ENCODE data around the gene FCRL6.

The FCRL6 gene

DNA sequence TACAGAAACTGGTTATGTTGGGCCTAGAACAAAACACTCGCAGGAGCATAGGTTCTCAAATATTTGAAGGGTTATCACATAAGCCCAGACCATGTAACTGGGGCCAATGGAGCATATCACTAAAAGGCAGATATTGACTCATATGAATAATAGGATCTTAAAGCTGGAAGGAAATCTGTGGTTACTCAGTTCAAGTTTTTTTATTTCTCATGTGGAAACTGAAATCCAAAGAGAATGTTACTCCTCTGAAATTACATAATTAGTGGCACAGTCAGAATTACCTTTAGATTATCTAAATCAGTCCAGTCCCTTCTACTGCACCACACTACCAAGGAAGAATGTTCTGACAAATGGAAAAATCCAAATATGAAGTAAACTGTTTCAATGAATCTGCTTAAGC, 36.6 kb downstream of the FCRL6 start:
- DNase-seq, result no peak

DNA sequence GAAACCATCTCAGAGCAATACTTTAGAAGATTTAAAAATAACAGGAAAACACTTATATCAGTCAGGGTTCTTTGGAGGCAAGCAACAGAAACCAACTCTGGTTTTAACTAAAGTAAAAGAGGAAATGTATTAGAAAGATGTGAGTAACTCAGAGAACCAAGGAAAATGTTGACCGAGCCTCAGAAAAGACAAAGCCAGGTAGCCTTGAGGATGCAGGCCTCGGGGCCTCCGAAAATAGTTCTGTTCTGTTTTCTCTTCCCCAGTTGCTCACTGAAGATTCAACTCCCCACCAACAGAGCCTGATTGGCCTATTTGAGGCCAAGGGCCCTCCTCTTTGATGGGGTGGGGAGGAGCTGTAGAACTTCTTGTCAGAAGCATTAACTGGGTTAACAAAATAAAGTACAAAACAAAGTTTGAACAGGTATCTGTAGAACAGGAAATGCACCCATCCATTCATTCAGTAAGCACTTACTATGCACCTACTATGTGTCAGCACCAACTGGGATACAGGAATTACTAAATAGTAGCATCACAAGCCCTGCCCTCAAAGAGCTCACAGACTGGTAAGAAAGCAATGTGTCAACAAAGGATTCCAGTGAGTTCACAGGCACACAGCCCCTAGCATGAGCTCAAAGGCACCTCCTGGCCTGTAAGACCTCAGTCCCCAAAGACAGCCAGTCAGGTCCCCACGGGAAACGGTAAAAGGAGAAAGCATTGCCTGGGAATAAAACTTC, 37.1 kb downstream of the FCRL6 start:
- no peak for DNase-seq

DNA sequence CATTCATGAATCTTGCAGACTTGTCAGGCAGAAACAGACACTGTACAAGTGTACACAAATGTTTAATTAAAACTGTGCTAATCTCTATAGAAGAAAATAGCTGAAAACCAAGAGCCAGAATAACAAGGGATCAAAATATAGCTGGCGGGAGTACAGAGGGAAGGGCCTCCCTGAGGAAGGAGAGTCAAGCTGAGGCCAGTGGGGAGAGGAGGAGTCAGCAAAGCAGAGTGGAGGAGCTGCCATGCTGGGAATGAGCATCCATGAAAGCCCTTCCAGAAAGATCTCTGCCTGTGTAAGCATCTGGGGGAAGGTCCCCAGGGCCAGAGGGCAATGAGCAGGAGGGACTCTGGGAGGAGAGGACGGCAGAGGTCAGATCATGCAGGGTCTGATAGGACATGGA, 39.6 kb downstream of the FCRL6 start:
- no peak for DNase-seq

DNA sequence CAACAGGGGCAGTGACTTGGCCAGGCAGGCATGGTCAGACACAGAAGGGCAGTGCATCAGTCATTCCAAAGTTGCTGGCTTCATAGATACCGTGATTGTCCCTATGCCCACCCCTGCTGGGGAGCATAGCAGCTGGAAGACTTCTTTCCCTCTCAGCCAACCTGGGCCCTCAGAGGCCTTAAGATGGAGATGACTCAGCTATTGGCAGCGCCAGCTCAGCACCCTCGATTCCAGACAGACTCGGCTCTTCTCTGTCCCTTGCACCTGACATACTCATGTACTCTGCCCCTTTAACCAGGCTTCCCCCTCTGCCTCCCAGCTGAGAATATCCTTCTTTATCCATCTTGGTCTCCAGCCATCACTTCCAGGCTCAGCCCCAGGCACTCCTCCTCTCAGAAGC, 41.3 kb downstream of the FCRL6 start:
- DNase-seq, result no peak

DNA sequence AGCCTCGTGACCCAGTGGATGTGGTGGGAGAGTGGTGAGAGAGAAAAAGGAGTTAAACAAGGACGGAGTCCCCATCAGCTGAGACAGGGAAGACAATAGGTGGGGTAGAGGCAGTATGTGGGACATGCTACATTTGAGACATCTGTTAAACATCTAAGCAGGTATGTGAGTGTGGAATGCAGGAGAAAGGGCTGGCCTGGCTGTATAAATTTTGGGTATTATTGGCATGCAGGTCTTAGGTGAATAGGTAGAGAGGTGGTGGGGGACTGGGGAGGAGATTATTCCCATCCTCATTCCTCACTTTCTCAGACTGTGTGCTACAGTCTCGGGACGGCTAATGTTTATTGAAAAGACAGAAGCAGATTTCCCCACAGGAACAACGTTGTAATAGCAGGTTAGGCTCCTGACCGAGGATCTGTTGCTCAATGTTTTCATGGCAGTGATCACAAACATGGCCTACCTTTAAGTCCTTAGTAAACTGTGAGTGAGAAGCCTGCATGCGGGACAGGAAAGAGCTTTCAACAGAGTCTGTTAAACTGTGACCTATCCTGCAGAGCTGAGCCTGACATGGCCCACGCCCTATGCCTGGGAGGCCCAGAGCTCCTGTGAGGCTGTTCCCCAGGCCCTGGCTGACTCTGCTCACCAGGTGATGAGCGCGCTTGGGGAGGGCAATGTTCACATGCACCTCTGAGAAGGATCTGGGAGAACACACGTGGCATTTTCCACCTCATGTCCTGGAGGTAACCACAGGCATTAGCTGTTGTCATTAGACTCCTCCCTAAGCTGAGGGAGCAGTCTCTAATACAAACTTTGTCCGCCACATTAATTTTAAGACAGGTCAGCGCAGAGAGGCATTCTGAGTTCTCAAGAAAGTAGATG, 43.8 kb downstream of the FCRL6 start:
- DNase-seq, result no peak

DNA sequence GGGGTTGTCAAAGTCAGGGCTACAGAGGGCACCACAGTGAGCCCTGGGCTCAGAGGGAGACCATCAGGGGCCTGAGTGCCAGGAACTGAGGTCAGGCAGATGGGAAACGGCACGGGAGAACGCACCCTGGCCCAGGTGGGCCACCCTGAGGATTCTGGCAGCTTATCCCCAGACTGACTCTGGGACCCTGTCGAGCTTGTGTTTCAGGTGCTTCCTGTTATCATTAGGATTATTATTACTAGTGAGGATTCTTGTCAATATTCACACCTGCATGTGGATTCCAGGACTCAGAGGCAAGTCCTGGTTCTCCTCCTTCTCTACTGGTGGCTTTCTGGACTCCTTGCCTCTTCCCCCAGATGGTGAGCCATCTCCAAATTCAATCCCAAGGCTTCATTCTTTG, 45.1 kb downstream of the FCRL6 start:
- no peak for DNase-seq

DNA sequence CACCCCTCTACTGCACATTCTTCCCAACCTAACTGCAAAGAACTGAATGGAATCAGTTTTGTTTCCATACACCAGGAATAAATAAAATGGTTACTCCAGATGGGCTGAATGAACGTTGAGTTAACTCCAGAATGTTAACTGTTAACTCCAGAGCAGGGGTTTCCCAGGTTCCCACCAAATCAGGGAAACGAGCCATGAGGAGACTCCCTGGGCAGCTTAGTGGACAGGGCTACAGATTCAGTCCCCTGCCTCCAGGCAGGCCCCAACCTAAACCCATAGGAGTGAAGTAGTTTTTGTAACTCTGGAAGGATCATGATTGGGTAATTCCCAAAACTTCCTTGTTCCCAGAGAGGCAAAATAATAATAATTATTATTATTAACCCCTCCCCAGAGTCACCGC, 46.2 kb downstream of the FCRL6 start:
- DNase-seq, result no peak

DNA sequence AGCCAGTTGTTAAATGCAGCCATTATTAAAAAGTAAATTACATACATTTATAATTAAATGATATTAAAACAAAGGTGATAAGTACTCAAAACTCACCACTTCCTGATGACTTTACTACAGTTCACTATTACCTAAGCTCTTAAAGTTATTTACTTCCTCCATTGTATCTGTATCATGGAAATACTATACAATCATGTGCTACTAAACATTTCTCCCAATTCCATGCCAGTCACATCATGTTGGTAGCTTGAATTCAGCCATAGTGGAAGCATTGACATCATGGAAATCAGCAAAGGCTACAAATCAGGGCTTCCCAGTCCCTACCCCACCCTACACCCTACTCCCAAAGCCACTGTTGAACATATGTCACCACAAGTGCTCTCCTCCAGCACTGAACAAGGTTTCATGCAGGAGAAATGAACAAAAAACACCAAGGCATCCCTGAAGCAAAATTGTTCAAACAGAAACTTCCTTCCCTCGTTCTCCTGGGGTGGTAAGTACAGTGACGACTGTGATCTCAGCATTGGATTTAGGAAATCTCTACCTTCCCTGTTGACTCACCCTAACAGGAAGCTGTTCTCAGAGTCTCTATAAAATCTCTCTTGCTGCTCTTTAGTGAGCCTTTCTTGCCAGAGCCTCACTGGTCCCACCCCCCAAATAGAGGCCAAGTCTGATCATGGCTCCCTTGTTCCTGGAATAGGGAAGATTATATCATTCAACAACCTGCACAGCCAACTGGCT, 47.6 kb downstream of the FCRL6 start:
- DNase-seq, result no peak

DNA sequence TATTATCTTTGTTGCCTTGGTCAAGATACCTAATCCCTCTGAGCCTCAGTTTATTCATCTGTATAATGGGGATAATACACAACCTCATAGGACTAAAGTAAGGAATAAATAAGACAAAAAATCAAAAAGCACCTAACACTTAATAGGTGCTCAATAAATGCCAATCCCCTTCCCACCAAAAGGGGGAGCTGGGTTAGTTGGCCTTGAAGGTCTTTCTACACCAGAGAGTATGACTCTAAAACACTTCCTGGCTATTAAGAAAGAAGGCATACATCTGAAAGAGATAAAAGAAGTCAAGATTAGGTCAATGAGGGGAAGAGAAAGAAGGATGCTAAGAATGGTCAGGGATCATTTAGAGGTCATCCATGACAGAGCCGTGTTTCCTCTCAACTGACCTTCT, 49.2 kb downstream of the FCRL6 start:
- DNase-seq, result no peak

DNA sequence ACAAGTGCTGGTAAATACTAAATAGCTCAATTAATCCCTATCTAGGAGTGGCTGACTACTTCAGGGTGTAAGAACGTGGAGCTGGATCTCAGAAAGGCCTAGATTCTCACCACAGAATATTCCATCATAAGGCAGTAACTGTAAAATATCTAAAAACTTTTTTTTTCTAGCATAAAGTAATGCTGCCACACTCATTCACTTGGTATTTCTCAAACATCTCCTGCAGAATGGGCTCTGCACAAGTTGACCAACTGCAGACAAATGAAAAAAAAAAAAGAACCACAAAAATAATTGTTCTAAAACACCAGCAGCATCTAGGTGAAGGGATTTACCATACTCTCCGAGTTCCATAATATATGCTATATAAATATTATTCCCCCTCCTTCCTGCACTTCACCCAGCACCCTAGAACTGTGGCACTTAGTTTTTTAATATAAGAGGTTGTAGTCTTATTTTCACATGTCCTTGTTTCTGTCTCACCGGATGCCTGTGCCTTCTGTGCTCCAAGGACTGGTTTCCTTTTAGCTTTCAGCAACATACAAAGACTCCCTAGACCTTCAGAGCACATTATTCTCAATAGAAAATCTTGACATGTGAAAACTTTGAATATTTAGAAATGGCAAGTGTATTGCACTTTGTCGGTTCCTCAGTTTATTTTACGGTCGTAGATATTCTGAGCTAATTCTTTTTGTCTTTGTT, 51.4 kb downstream of the FCRL6 start:
- DNase-seq, result no peak

DNA sequence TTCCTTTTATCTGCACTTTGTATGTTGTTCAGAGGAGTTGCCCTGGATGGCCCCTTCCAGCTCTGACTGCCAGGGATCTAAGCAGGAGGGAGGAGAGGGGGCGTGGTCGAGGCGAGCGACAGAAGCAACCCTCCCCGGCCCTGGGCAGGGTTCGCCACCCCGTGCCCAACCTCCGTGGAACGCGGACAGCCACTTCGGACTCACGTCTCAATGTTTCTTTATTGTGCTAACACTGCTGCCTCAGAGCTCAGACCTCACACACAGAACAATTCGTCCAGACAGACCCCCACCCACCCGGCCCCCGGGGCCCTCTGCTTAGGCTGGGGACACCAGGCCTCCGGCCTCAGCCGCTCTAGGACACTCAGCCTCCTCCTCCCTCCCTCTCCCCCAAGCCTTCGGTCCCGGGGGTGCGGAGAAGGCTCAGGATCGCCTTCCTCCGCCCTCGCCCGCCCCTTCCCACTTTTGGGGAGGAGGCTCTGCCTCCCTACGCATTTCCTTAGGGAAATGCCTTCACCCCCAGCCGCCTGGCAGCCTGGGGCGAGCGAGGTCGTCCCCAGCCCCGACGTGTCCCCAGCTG, 52.0 kb downstream of the FCRL6 start:
- DNase-seq, result peak; percentile 79

DNA sequence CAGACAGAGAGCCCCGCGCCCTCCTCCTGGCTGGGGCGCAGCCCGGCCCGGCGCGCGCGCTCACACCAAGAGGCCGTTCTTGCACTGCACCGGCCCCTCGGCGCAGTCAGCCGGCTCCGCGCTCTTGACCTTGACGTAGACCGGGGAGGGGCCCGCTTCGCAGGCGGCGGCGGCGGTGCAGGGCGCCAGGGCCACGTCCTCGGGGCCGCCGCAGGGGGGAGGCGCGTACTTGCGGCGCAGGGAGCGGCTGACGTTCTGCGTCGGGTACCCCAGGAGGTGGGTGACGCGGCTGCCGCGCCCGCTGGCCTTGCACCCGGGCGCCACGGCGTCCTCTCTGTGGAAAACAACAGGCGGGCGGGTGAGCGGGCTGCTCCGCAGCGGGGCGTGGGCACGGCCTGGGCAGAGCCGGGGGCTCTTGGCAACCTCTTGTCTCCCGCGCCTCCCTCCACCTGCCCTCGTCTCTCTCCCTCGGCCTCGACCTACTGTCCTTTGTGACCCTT, 52.6 kb downstream of the FCRL6 start:
- peak; percentile 67 for DNase-seq

DNA sequence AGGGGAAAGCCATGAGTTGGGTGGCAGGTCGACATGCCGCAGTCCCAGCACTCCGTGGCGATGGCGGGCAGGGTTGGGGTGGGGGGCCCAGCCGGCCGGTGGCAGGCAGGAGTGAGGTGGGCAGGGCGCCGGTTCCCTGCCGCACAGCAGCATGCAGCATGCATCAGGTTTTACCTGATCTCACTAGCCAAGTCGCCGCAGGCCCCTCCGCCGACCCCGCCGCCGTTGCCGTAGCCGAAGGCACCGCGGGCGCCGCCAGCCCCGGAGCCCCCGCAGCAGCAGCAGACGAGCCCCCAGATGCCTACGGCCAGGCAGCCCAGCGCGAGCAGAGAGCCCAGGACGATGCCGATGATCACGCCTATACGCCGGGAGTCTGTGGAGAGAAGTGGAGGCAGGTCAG, 53.5 kb downstream of the FCRL6 start:
- DNase-seq, result no peak

DNA sequence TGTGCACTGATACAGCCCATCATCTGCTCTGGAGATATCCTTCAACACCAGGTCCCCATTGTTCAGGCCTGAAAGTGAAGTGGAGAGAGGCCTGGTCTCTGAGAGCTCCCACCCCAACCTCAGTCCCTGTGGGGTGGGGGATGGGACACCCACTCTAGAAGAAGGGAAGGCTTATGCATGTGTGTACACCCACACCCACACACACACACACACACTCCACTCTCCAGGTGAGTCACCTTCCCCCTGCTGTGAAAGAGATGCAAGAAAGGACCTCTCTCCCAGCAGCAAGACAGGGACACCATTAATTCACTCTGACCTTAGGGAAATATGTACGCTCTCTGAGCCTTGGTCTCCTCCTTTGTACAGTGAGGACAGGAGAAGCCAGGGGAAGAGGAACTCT, 54.4 kb downstream of the FCRL6 start:
- no peak for DNase-seq

DNA sequence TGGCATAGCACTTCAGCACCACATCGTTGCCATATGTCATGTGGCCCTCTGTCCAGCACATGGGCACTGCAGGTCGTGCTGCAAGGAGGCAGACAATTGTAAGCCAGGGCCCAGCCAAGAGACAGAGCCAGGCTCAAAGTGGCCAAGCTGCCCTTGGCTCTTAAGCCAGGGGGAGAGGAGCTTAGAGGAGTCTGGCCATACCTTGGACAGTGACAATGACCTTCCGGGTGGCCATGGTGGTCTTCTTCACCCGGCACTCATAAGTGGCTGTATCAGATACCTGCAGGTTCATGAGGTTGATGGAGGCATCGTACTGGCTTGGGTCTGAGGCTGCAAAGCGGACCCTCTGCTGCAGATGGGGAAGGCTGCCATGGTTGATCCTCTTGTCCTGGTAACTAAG, 55.7 kb downstream of the FCRL6 start:
- DNase-seq, result no peak

DNA sequence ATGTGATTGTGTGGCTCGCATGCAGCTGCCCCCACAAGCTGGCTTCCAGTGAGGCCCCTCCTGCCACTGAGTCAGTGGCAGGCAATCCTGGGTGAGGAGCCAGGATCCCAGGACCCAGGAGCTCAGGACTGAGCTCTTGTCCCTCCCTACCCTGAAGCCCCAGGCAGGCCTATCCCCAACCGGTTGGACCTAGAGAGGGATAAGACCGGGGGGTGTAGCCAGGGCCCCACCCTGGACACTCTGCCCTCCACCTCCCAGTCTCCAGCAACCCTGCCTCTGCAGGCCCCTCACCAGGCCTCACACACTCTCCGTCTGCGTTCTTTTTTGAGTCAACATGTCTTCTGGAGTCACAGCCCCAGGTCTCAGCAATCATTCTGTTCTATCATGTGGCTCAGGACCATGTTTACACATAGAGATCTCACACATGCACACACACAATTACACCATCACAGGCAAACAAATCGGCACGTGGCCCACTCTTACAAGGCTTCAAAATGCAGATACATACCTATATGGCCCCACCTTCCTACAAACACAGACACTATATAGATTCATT, 57.7 kb downstream of the FCRL6 start:
- no peak for DNase-seq

DNA sequence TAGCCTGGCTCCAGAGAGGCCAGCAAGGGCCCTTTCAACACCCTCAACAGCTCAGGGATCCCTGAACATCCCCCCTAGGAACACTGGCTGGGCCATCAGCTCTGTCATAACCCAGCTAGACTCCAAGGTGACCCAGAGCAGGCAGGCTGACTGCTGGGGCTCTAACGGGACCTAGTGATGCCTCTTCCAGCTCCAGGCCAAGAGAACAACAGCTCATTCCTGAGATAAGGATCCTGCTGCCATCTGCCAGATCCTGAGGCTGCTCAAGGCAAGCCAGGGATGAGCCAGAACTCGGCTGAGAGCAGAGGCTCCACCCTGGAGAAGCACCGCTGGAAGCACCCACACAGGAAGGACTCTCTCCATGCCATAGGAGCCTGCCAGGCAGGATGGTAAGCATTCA, 58.3 kb downstream of the FCRL6 start:
- DNase-seq, result peak; percentile 60

DNA sequence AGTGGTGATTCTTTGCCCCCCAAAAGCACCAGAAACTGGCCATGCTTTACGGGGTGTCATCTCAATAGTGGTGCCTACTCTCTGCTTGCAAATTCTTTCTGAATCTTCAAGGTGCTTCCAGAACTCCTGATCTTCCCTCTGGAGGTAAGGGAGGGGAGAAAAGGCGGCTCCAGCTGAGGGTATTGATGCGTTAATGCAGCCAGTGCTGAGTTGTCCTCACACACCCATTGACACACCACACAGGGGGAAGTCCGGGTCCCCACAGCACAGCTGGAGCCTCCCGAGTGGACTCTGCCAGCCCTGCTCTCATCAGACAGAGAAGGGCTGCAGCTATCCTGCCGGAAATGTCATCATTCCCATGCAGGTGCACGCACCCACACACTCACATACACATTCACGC, 59.1 kb downstream of the FCRL6 start:
- DNase-seq, result no peak

DNA sequence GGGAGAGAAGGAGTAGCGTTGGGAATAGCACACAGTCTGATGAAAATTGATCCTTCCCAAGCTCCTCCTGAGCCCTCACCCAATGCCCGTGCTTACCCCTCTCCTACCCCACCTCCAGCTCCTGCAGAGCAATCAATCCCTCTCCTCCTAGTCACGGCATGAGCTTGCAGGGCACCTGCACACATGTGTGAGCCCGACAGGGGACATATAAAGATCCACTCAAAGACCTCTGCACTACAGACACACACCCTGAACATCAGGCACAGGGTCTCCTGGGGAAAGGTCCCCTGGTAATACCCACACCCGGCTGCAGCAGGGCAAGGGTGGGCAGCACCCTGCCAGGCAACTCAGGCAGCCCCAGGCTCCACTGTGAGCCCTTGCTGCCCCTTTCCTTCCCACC, 59.9 kb downstream of the FCRL6 start:
- DNase-seq, result no peak

DNA sequence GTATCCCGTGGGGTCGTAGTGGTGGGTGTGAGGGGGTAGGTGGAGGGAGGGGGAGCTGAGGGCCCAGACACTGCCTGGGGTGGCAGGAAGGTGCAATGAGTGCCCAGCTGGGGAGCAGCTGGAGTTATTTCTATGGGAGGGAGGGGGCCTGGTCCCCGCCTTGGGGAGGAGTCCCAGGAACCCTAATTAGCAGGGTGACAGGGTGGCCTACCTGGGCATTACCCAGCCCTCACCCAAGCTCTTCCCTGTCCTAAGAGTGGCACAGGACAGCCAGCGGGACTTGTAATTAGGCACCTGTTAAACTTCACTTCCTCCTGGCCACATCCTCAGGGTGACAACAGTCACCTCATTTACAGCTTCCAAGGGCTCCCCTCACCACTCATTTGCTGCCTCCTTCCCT, 60.4 kb downstream of the FCRL6 start, which contains the start of gene VSIG8:
VSIG8 (minus strand) TSS at position 101 of the 400 bp plus-strand sequence. CDS start 136 bp downstream, outside the sequence.
- DNase-seq, result no peak

DNA sequence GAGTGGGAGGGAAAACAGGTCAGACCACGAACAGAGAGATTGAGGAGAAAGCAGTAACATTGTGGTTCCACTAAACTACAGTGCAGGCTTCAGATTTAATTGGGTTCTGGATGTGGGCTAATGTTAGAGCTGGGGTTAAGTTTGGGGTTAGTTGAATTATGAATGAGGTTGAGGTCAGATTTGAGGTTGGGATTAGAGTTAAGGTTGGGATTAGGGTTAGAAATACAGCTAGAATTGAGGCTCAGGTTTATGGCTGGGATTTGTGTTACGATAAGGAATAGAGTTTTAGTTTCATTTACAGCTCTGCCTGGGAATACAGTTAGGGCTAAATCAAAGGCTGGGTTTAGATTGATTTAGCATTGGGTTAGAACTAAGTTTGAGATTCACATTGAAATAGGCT, 62.1 kb downstream of the FCRL6 start:
- DNase-seq, result no peak

Data from NCI-H82 (cell line).